Progenitor cell of endocrine pancreas (in vitro differentiated cells): ENCODE data around the gene HDAC7. TPM values are rescaled to one million over a fixed set of nuclear protein-coding genes. Genes with fewer than 3 reads are reported as not detected.

ENCODE experiments used
- DNase-seq: peaks from one replicate; pipeline ENCODE4 v3.0.0; 2021; ENCODE audit warnings: low spot score; ENCODE audit not compliant: unreplicated experiment
- H3K27ac Mint-ChIP-seq: 2 replicates; pipeline ENCODE4 v1.8.0; 2021; ENCODE audit warnings: mild to moderate bottlenecking, moderate library complexity, mixed read lengths
- H3K27me3 Mint-ChIP-seq: 2 replicates; pipeline ENCODE4 v1.8.0; 2021; ENCODE audit warnings: mixed read lengths
- H3K36me3 Mint-ChIP-seq: 2 replicates; pipeline ENCODE4 v1.8.0; 2022; ENCODE audit warnings: mixed read lengths; ENCODE audit not compliant: insufficient read depth
- H3K4me1 Mint-ChIP-seq: 2 replicates; pipeline ENCODE4 v1.8.0; 2021; ENCODE audit warnings: low read depth, mixed read lengths
- H3K4me3 Mint-ChIP-seq: 2 replicates; pipeline ENCODE4 v1.8.0; 2021; ENCODE audit warnings: low read depth, mild to moderate bottlenecking, moderate library complexity, mixed read lengths
- H3K9me3 Mint-ChIP-seq: 2 replicates; pipeline ENCODE4 v1.8.0; 2021; ENCODE audit warnings: low read depth, mixed read lengths
- CTCF ChIP-seq: fragments of 200-600 bp; sonication (generic); IDR thresholded peaks from one replicate; pipeline ENCODE4 v1.5.0; 2021; ENCODE audit warnings: antibody characterized with exemption, mild to moderate bottlenecking; ENCODE audit not compliant: unreplicated experiment
- total RNA-seq: library from RNA; stranded (reverse); gene quantifications from 2 replicates; pipeline ENCODE4 v1.2.1, GENCODE V29; 2021

Gene HDAC7
- total RNA-seq, 1 donor from 2014 or later: 80.0 TPM

GRCh38 chr12:47793015-47793681, 26.6 kb downstream of the HDAC7 start:
- peaks cover 2% of the 10 kb centered on the region for H3K4me1 Mint-ChIP-seq
- H3K36me3 Mint-ChIP-seq: peaks cover 12% of the 10 kb centered on the region
- no peak for DNase-seq
- no peaks in the 10 kb centered on the region for H3K9me3 Mint-ChIP-seq
- no peak for TF ChIP-seq CTCF
- no peak overlapping the region for H3K27ac Mint-ChIP-seq
- H3K4me3 Mint-ChIP-seq: no peak overlapping the region
- H3K27me3 Mint-ChIP-seq: no peaks in the 10 kb centered on the region

- no peaks in the 10 kb centered on the region for H3K27me3 Mint-ChIP-seq
- peaks cover 14% of the 10 kb centered on the region for H3K36me3 Mint-ChIP-seq
- H3K4me1 Mint-ChIP-seq: no peaks in the 10 kb centered on the region
- H3K9me3 Mint-ChIP-seq: no peaks in the 10 kb centered on the region
- TF ChIP-seq CTCF: no peak
- H3K4me3 Mint-ChIP-seq: no peak overlapping the region
- no peak for DNase-seq
- H3K27ac Mint-ChIP-seq: no peak overlapping the region
Measured at GRCh38 chr12:47791874-47792273, 27.8 kb downstream of the HDAC7 start.

- H3K27ac Mint-ChIP-seq: no peak overlapping the region
- no peaks in the 10 kb centered on the region for H3K9me3 Mint-ChIP-seq
- peaks cover 14% of the 10 kb centered on the region for H3K36me3 Mint-ChIP-seq
- no peaks in the 10 kb centered on the region for H3K4me1 Mint-ChIP-seq
- no peaks in the 10 kb centered on the region for H3K27me3 Mint-ChIP-seq
- TF ChIP-seq CTCF: no peak
- no peak overlapping the region for H3K4me3 Mint-ChIP-seq
- no peak for DNase-seq
Measured at GRCh38 chr12:47791351-47791746, 28.4 kb downstream of the HDAC7 start.

GRCh38 chr12:47790676-47791350, 28.9 kb downstream of the HDAC7 start:
- H3K4me1 Mint-ChIP-seq: no peaks in the 10 kb centered on the region
- no peak for DNase-seq
- peaks cover 14% of the 10 kb centered on the region for H3K36me3 Mint-ChIP-seq
- no peak for TF ChIP-seq CTCF
- no peaks in the 10 kb centered on the region for H3K9me3 Mint-ChIP-seq
- H3K4me3 Mint-ChIP-seq: no peak overlapping the region
- H3K27me3 Mint-ChIP-seq: no peaks in the 10 kb centered on the region
- H3K27ac Mint-ChIP-seq: no peak overlapping the region

- Mint-ChIP-seq H3K9me3 (no peaks in the 10 kb centered on the region), H3K27me3 (no peaks in the 10 kb centered on the region), H3K4me3 (no peak overlapping the region), H3K27ac (no peak overlapping the region), H3K4me1 (no peaks in the 10 kb centered on the region), H3K36me3 (peaks cover 16% of the 10 kb centered on the region)
- no peak for DNase-seq
- TF ChIP-seq CTCF: no peak
Measured at GRCh38 chr12:47789712-47790489, 29.8 kb downstream of the HDAC7 start.
